HL-60 (cell line): Measurements from ENCODE around the gene FBP1.

Experiments
- DNase-seq, 2 experiments: peaks; one replicate each; pipeline ENCODE4 v3.0.0-alpha.2; 2010 to 2020; ENCODE audit warnings: low read depth in 1 of 2, low spot score in 1 of 2
- H3K27ac ChIP-seq: fragments of 250-450 bp; sonication (Bioruptor Pico); replicated peaks from 2 replicates; pipeline ENCODE4 v1.5.1; 2020; ENCODE audit warnings: mild to moderate bottlenecking, moderate library complexity
- H3K27me3 ChIP-seq: fragments of 250-450 bp; sonication (Bioruptor Pico); 2 replicates; pipeline ENCODE4 v1.5.1; 2021; ENCODE audit warnings: mild to moderate bottlenecking, moderate library complexity; ENCODE audit not compliant: insufficient read depth, poor library complexity, severe bottlenecking
- H3K4me3 ChIP-seq: replicated peaks from 2 replicates; pipeline ENCODE4 v1.5.1; 2011; ENCODE audit warnings: mild to moderate bottlenecking, control low read depth, low read length; ENCODE audit not compliant: insufficient read depth
- GABPA ChIP-seq: IDR thresholded peaks from 2 replicates; pipeline ENCODE4 v1.6.1; 2012; ENCODE audit warnings: low read depth
- POLR2AphosphoS5 ChIP-seq: IDR thresholded peaks from 2 replicates; pipeline ENCODE4 v1.6.1; 2012; ENCODE audit warnings: low read depth
- SPI1 ChIP-seq: IDR thresholded peaks from 2 replicates; pipeline ENCODE4 v1.6.1; 2012; ENCODE audit warnings: low read depth, mild to moderate bottlenecking, borderline replicate concordance
- TF ChIP-seq, protein P1 (sequence below): IDR thresholded peaks from 2 replicates; pipeline ENCODE4 v1.6.1; 2012; ENCODE audit warnings: low read depth; ENCODE audit not compliant: insufficient replicate concordance
- TF ChIP-seq, protein P2 (sequence below): IDR thresholded peaks from one replicate; pipeline ENCODE4 v1.5.1; 2011; ENCODE audit warnings: low read length, control low read depth, inconsistent platforms; ENCODE audit not compliant: insufficient read depth

FBP1 gene

DNA sequence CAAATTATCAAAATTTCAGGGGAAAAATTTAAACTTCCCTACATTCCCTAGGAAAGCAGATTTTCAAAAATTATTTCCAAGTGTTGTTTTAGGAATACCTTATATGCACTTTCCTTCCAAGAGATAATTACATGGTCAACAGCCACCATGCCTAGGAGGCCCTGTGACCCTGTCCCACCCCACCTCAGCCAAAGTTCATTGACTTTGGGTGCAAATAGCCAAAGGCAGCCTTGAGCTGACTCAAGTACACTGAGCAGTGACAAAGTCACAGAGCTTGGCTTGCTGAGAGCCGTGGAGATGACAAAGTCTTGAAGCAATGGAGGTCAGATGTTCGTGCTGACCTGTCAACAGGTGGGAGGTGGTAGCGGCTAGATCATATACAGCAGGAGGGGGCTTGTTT, 24.3 kb upstream of the FBP1 start:
- Histone ChIP-seq H3K27ac (no peak overlapping the region), H3K27me3 (no peaks in the 10 kb centered on the region), H3K4me3 (no peak overlapping the region)
- DNase-seq = no peak
- TF ChIP-seq GABPA (no peak), SPI1 (no peak), POLR2AphosphoS5 (no peak)
- TF ChIP-seq, protein P1, sequence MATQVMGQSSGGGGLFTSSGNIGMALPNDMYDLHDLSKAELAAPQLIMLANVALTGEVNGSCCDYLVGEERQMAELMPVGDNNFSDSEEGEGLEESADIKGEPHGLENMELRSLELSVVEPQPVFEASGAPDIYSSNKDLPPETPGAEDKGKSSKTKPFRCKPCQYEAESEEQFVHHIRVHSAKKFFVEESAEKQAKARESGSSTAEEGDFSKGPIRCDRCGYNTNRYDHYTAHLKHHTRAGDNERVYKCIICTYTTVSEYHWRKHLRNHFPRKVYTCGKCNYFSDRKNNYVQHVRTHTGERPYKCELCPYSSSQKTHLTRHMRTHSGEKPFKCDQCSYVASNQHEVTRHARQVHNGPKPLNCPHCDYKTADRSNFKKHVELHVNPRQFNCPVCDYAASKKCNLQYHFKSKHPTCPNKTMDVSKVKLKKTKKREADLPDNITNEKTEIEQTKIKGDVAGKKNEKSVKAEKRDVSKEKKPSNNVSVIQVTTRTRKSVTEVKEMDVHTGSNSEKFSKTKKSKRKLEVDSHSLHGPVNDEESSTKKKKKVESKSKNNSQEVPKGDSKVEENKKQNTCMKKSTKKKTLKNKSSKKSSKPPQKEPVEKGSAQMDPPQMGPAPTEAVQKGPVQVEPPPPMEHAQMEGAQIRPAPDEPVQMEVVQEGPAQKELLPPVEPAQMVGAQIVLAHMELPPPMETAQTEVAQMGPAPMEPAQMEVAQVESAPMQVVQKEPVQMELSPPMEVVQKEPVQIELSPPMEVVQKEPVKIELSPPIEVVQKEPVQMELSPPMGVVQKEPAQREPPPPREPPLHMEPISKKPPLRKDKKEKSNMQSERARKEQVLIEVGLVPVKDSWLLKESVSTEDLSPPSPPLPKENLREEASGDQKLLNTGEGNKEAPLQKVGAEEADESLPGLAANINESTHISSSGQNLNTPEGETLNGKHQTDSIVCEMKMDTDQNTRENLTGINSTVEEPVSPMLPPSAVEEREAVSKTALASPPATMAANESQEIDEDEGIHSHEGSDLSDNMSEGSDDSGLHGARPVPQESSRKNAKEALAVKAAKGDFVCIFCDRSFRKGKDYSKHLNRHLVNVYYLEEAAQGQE = no peak
- TF ChIP-seq, protein P2, sequence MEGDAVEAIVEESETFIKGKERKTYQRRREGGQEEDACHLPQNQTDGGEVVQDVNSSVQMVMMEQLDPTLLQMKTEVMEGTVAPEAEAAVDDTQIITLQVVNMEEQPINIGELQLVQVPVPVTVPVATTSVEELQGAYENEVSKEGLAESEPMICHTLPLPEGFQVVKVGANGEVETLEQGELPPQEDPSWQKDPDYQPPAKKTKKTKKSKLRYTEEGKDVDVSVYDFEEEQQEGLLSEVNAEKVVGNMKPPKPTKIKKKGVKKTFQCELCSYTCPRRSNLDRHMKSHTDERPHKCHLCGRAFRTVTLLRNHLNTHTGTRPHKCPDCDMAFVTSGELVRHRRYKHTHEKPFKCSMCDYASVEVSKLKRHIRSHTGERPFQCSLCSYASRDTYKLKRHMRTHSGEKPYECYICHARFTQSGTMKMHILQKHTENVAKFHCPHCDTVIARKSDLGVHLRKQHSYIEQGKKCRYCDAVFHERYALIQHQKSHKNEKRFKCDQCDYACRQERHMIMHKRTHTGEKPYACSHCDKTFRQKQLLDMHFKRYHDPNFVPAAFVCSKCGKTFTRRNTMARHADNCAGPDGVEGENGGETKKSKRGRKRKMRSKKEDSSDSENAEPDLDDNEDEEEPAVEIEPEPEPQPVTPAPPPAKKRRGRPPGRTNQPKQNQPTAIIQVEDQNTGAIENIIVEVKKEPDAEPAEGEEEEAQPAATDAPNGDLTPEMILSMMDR = no peak

DNA sequence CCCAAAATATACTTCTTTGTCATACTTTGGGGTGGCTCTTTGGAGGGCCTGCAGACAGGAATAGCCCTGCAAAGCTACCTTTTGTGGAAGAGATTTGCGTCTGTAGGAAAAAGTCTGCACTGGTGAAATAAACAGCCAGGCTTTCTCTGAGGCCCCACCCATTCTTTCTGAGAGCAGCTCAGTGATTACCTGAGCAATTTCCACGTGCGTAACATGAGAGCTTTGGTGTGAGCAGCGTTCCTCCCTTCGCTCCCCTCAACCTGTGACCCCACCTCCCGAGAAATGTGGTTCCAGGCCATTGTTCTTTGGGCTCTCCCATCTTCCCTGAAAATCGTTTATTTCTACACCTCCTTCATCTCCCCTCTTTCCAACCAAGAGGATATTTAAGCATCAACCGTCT, 23.8 kb upstream of the FBP1 start:
- H3K4me3 ChIP-seq = no peak overlapping the region
- TF ChIP-seq GABPA (no peak), POLR2AphosphoS5 (no peak)
- TF ChIP-seq, protein P2 = no peak
- no peak overlapping the region for H3K27ac ChIP-seq
- no peaks in the 10 kb centered on the region for H3K27me3 ChIP-seq
- DNase-seq = no peak

DNA sequence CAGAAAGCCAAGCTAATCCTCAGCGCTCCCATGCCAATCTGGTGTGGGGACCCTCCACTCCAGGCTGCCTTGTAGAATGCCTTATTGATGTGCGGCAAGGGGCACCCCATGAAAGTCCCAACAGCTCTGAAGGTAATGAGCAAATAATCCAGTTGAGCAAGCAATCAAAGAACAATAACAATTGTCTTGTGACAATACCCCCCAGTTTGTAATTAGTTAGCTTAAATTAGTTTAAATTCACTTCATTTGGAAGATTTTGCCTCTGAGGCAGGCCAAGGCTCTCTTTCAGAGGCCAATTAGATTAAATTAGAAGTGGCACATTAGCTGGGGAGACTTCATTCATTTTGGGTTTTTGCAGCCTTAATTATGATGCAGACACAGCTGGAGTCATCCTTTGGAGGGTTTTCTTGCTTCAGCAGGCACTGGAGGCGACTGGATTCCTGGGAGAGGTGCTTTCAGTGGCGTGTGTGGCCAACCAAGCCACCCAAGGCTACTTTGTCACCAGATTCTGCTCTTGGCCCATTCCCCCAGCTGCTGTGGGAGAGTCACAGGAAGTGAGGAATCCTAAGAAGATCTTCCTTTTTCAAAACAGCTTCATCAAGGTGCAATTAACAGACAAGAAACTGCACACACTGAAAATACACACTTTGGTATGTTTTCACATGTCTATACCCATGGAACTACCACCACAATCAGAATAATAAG, 17.9 kb upstream of the FBP1 start:
- TF ChIP-seq POLR2AphosphoS5 (no peak), GABPA (no peak), SPI1 (no peak)
- TF ChIP-seq, protein P1 = no peak
- TF ChIP-seq, protein P2 = no peak
- no peak for DNase-seq
- Histone ChIP-seq H3K27me3 (no peaks in the 10 kb centered on the region), H3K27ac (peak overlapping the region; percentile 36), H3K4me3 (no peak overlapping the region)

DNA sequence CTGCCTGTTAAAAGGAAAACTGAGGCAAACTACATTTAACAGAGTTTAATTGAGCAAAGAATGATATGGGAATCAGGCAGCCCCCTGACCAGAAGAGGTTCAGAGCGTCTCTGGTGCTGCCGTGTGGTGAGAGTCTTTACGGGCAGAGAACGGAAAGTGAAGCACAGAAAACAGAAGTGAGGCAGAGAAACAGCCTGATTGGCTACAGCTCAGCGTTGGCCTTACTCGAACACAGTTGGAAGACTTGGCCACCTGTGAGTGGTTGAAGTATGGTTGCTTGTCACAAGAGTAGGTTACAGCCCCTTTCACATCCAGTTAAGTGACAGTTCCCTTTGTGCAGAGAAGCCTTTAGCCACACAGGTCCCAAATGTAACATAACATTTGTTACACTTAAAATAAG, 16.9 kb upstream of the FBP1 start:
- peak overlapping the region; percentile 77 for H3K27ac ChIP-seq
- DNase-seq = peak; percentile 87 to 93
- H3K4me3 ChIP-seq = 0 out of 2 replicates have a peak overlapping the region, but pooled peaks have one; percentile 4
- TF ChIP-seq SPI1 = peak; percentile 88
- peak; percentile 70; the same call in 1 of the 2 replicates for TF ChIP-seq POLR2AphosphoS5
- no peak for TF ChIP-seq GABPA
- TF ChIP-seq, protein P2 = no peak
- TF ChIP-seq, protein P1 = peak; percentile 69
- H3K27me3 ChIP-seq = no peaks in the 10 kb centered on the region
